GM12865 (cell line): ENCODE measurements around the gene MED14.

ENCODE experiments used
- DNase-seq: peaks from one replicate; pipeline ENCODE4 v3.0.0; 2010; ENCODE audit warnings: low read depth
- H3K4me3 ChIP-seq: 2 replicates; pipeline ENCODE4 v1.5.1; 2011; ENCODE audit warnings: mild to moderate bottlenecking, low read depth, low read length, control low read depth
- CTCF ChIP-seq: IDR thresholded peaks from 2 replicates; pipeline ENCODE4 v1.5.1; 2011; ENCODE audit warnings: low read length, control low read depth, low read depth, inconsistent platforms; ENCODE audit not compliant: insufficient read depth; ENCODE audit errors: missing control alignments

Gene MED14

GRCh38 chrX:40720339-40720738 is 15.0 kb downstream of the MED14 start:
- H3K4me3 ChIP-seq, result no peak overlapping the region
- TF ChIP-seq CTCF, result no peak

GRCh38 chrX:40719731-40720130 is 15.6 kb downstream of the MED14 start:
- no peak for TF ChIP-seq CTCF
- H3K4me3 ChIP-seq, result no peak overlapping the region
- no peak for DNase-seq

More at GRCh38 chrX:40720339-40720738, 15.0 kb downstream of the MED14 start:
- no peak for DNase-seq

GRCh38 chrX:40719218-40719617 is 16.1 kb downstream of the MED14 start:
- DNase-seq, result no peak
- TF ChIP-seq CTCF, result no peak
- H3K4me3 ChIP-seq, result no peak overlapping the region

GRCh38 chrX:40709395-40709794 is 25.9 kb downstream of the MED14 start:
- no peak for TF ChIP-seq CTCF
- no peak for DNase-seq
- H3K4me3 ChIP-seq, result no peak overlapping the region

GRCh38 chrX:40705658-40706312 is 29.6 kb downstream of the MED14 start:
- no peak overlapping the region for H3K4me3 ChIP-seq
- no peak for TF ChIP-seq CTCF
- DNase-seq, result no peak

GRCh38 chrX:40700640-40701342 is 34.6 kb downstream of the MED14 start:
- TF ChIP-seq CTCF, result no peak
- DNase-seq, result peak; percentile 3
- H3K4me3 ChIP-seq, result no peak overlapping the region
